SK-N-SH (cell line): ENCODE results near the gene OSBPL7.

Experiments
- CTCF ChIP-seq: fragments of 200-600 bp; sonication (generic); IDR thresholded peaks from 2 replicates; pipeline ENCODE4 v1.6.1; 2017; ENCODE audit warnings: antibody characterized with exemption, mild to moderate bottlenecking, moderate library complexity
- ELF1 ChIP-seq: IDR thresholded peaks from 2 replicates; pipeline ENCODE4 v1.4.0; 2012
- EP300 ChIP-seq, 2 experiments: IDR thresholded peaks; 2 replicates each; pipeline versions ENCODE4 v1.4.0 to v1.6.1; 2012; ENCODE audit warnings: borderline replicate concordance in 1 of 2, low read depth in 1 of 2, low read length in 1 of 2
- POLR2AphosphoS5 ChIP-seq: IDR thresholded peaks from 2 replicates; pipeline ENCODE4 v1.6.1; 2012; ENCODE audit warnings: low read depth, low read length
- SIN3A ChIP-seq: IDR thresholded peaks from 2 replicates; pipeline ENCODE4 v1.6.1; 2012; ENCODE audit warnings: low read depth, mild to moderate bottlenecking, low read length, moderate library complexity, borderline replicate concordance

DNA sequence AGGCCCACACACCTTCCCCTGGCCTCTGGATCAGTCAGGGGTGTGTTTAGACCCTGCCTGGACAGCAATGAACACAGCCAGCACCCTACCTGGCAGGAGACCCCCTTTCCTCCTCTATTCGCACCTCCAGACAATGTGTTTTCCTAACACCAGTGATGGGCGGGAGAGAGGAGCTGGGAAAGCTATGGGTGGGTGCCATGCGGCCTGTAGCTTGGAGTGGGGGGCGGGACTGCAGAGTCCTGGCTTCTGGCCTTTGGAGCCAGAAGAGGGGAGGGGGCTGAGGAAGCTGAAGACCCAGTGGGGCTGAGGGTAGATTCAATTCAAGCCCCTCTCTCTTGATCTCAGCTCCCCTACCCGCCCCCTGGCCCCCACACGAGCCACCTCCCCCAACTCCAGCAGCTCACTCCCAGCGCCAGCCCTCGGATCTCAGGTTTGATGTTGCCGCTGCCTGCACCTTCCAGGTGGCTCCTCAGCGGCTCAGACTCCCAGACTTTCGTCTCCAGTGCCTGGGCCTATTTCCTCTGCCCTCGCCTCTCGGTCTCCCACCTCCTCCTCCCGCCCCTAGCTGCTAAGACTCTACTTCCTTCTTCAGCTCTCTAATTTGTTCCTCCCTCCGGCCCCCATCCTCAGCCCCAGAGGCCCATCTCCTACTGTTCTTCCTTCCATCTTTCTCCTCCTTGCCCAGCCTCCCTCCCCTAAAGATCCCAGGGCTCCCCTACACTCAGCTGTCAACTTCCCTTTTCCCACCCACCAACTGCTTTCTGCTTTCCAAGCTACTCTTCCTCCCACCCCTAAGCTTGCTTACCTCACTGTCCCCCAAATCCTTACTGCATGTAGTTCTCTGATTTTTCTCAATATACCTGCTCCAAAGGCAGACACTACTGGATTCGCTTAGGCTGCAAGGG lies 36.2 kb upstream of the OSBPL7 start:
- TF ChIP-seq POLR2AphosphoS5 = no peak
- no peak for TF ChIP-seq CTCF
- no peak for TF ChIP-seq ELF1
- TF ChIP-seq EP300 (IDR thresholded peaks at IDR 0.05; ENCODE audit: borderline replicate concordance in 1 of 2, low read depth in 1 of 2, low read length in 1 of 2) = no peak
- no peak for TF ChIP-seq SIN3A
